Measurements from ENCODE around the gene AGT. TPM values are rescaled to one million over a fixed set of nuclear protein-coding genes. Genes with fewer than 3 reads are reported as not detected.

AGT gene
- total RNA-seq, 3 donors from 2014 or later (not counting 1 experiment from before 2014, with no cell fraction given): not detected

- Histone ChIP-seq H3K9me3 (ENCODE audit: control insufficient read depth, insufficient read depth, low read length) (no peaks in the 10 kb centered on the region), H3K27ac (ENCODE audit: low read length) (no peak overlapping the region), H3K27me3 (ENCODE audit: control insufficient read depth, insufficient read depth, low read length) (no peaks in the 10 kb centered on the region), H3K4me3 (ENCODE audit: low read length) (no peak overlapping the region), H3K36me3 (ENCODE audit: control insufficient read depth, insufficient read depth, low read length) (no peaks in the 10 kb centered on the region), H3K4me1 (ENCODE audit: control insufficient read depth, insufficient read depth, low read length) (peaks cover 28% of the 10 kb centered on the region)
- Mint-ChIP-seq H3K27me3 (ENCODE audit: low read depth in 2 of 2) (peaks cover 0 to 2% of the 10 kb centered on the region in 2 donors), H3K9me3 (no peaks in the 10 kb centered on the region), H3K4me3 (no peak overlapping the region), H3K27ac (no peak overlapping the region), H3K4me1 (peaks cover 9 to 19% of the 10 kb centered on the region in 2 donors), H3K36me3 (no peaks in the 10 kb centered on the region)
- intact Hi-C loops (cut with micrococcal nuclease): no loop called here
- ATAC-seq (no peak), DNase-seq (no peak)
- WGBS (ENCODE audit: insufficient coverage): 87% methylated on average over 9 of the region's 9 CpGs
- no peak for TF ChIP-seq CTCF (IDR thresholded peaks at IDR 0.05)
Measured at GRCh38 chr1:230706020-230706699, 7.8 kb downstream of the AGT start.

GRCh38 chr1:230705289-230706019, 8.5 kb downstream of the AGT start:
- Histone ChIP-seq H3K4me3 (ENCODE audit: low read length) (no peak overlapping the region), H3K36me3 (ENCODE audit: control insufficient read depth, insufficient read depth, low read length) (no peaks in the 10 kb centered on the region), H3K27me3 (ENCODE audit: control insufficient read depth, insufficient read depth, low read length) (no peaks in the 10 kb centered on the region), H3K4me1 (ENCODE audit: control insufficient read depth, insufficient read depth, low read length) (peaks cover 28% of the 10 kb centered on the region), H3K9me3 (ENCODE audit: control insufficient read depth, insufficient read depth, low read length) (no peaks in the 10 kb centered on the region), H3K27ac (ENCODE audit: low read length) (no peak overlapping the region)
- intact Hi-C loops (cut with micrococcal nuclease): no loop called here
- TF ChIP-seq CTCF (IDR thresholded peaks at IDR 0.05): no peak
- Mint-ChIP-seq H3K9me3 (no peaks in the 10 kb centered on the region), H3K36me3 (no peaks in the 10 kb centered on the region), H3K4me1 (peaks cover 9 to 19% of the 10 kb centered on the region in 2 donors), H3K27ac (no peak overlapping the region), H3K27me3 (ENCODE audit: low read depth in 2 of 2) (peaks cover 0 to 2% of the 10 kb centered on the region in 2 donors), H3K4me3 (no peak overlapping the region)
- 90% methylated on average over 15 of the region's 18 CpGs for WGBS (ENCODE audit: insufficient coverage)
- DNase-seq (no peak), ATAC-seq (no peak)

- 85% methylated on average over 7 of the region's 7 CpGs for WGBS (ENCODE audit: insufficient coverage)
- DNase-seq (no peak), ATAC-seq (no peak)
- Mint-ChIP-seq H3K27me3 (ENCODE audit: low read depth in 2 of 2) (peaks cover 0 to 2% of the 10 kb centered on the region in 2 donors), H3K36me3 (no peaks in the 10 kb centered on the region), H3K27ac (no peak overlapping the region), H3K4me3 (no peak overlapping the region), H3K9me3 (no peaks in the 10 kb centered on the region), H3K4me1 (peaks cover 9 to 19% of the 10 kb centered on the region in 2 donors)
- no peak overlapping the region for H3K4me3 ChIP-seq (ENCODE audit: low read length)
- TF ChIP-seq CTCF (IDR thresholded peaks at IDR 0.05): no peak
- H3K9me3 ChIP-seq (ENCODE audit: control insufficient read depth, insufficient read depth, low read length): no peaks in the 10 kb centered on the region
- no peaks in the 10 kb centered on the region for H3K27me3 ChIP-seq (ENCODE audit: control insufficient read depth, insufficient read depth, low read length)
- intact Hi-C loops (cut with micrococcal nuclease): no loop called here
- peaks cover 28% of the 10 kb centered on the region for H3K4me1 ChIP-seq (ENCODE audit: control insufficient read depth, insufficient read depth, low read length)
- H3K36me3 ChIP-seq (ENCODE audit: control insufficient read depth, insufficient read depth, low read length): no peaks in the 10 kb centered on the region
- H3K27ac ChIP-seq (ENCODE audit: low read length): no peak overlapping the region
Measured at GRCh38 chr1:230704830-230705229, 9.1 kb downstream of the AGT start.

All from natural killer cell (primary cell).